Common myeloid progenitor, CD34-positive (primary cell): ENCODE data around the gene RASA1.

Experiments
- CTCF ChIA-PET: fragments of 350-600 bp; sonication (Branson Sonifier 250); formaldehyde crosslinking; loops from one replicate; lab custom pipeline; 2021; ENCODE audit warnings: antibody characterized with exemption; lab: Charles Lee
- POLR2A ChIA-PET: fragments of 350-600 bp; sonication (Branson Sonifier 250); formaldehyde crosslinking; loops from one replicate; lab custom pipeline; 2021; ENCODE audit warnings: antibody characterized with exemption; lab: Charles Lee
- DNase-seq, 3 donors: peaks; one replicate each; pipeline versions ENCODE4 v3.0.0 to v3.0.0-alpha.2; 2013
- H3K27ac ChIP-seq, 2 experiments: 1 replicate in 1 of 2; 2 replicates in 1 of 2; pipeline ENCODE4 v1.7.0; 2013; ENCODE audit warnings: inconsistent platforms in 2 of 2, low read length in 2 of 2, mild to moderate bottlenecking in 2 of 2, low read depth in 1 of 2, moderate library complexity in 1 of 2; ENCODE audit not compliant: severe bottlenecking in 2 of 2, insufficient read depth in 1 of 2, poor library complexity in 1 of 2
- H3K27me3 ChIP-seq, 5 experiments: replicated peaks in 2 of 5; 1 replicate in 3 of 5; 2 replicates in 2 of 5; pipeline versions ENCODE4 v1.6.1 to v1.7.0; 2013; ENCODE audit warnings: low read length in 4 of 5, mild to moderate bottlenecking in 2 of 5, moderate library complexity in 2 of 5, inconsistent platforms in 1 of 5; ENCODE audit not compliant: insufficient read depth in 5 of 5, control insufficient read depth in 4 of 5
- H3K36me3 ChIP-seq, 4 experiments: 1 replicate in 2 of 4; 2 replicates in 2 of 4; pipeline versions ENCODE4 v1.6.1 to v1.7.0; 2013; ENCODE audit warnings: low read length in 3 of 4, control low read depth in 1 of 4, mild to moderate bottlenecking in 1 of 4; ENCODE audit not compliant: control insufficient read depth in 4 of 4, insufficient read depth in 4 of 4
- H3K4me1 ChIP-seq, 4 experiments: 1 replicate in 3 of 4; 2 replicates in 1 of 4; pipeline versions ENCODE4 v1.6.1 to v1.7.1; 2013; ENCODE audit warnings: low read length in 3 of 4, mild to moderate bottlenecking in 3 of 4, control low read depth in 1 of 4, inconsistent platforms in 1 of 4, moderate library complexity in 1 of 4; ENCODE audit not compliant: control insufficient read depth in 4 of 4, insufficient read depth in 4 of 4; ENCODE audit errors: control extremely low read depth in 1 of 4
- H3K4me3 ChIP-seq, 7 experiments: 1 replicate in 4 of 7; 2 replicates in 3 of 7; pipeline versions ENCODE4 v1.5.1 to v1.7.0; 2013; ENCODE audit warnings: mild to moderate bottlenecking in 7 of 7, low read length in 6 of 7, moderate library complexity in 6 of 7, inconsistent platforms in 2 of 7, low read depth in 2 of 7, control low read depth in 1 of 7; ENCODE audit not compliant: insufficient read depth in 4 of 7, control insufficient read depth in 1 of 7; ENCODE audit errors: extremely low read depth in 1 of 7
- H3K9me3 ChIP-seq, 5 experiments: 1 replicate in 4 of 5; 2 replicates in 1 of 5; pipeline versions ENCODE4 v1.6.1 to v1.7.1; 2013; ENCODE audit warnings: low read length in 4 of 5, mild to moderate bottlenecking in 2 of 5, inconsistent platforms in 1 of 5, low read depth in 1 of 5, moderate library complexity in 1 of 5; ENCODE audit not compliant: control insufficient read depth in 4 of 5, insufficient read depth in 2 of 5; ENCODE audit errors: control extremely low read depth in 1 of 5
- WGBS: methylation state at CpG from one replicate; pipeline ENCODE4 v1.1.5; 2013; ENCODE audit not compliant: insufficient coverage; 5-methylcytosine and 5-hydroxymethylcytosine counted together

Gene RASA1

GRCh38 chr5:87385802-87386201 is 118.1 kb downstream of the RASA1 start:
- H3K27me3 ChIP-seq = no peaks in the 10 kb centered on the region
- DNase-seq = no peak
- no peak overlapping the region for H3K4me3 ChIP-seq
- no peaks in the 10 kb centered on the region for H3K9me3 ChIP-seq
- H3K4me1 ChIP-seq = no peaks in the 10 kb centered on the region
- ChIA-PET CTCF (interaction anchor here (1.3 to 1.6 kb wide), 2 partner anchors 14 to 17 kb away, joined by 3 to 8 read pairs; no protein-coding TSS in a partner anchor), POLR2A (no interaction called here)
- H3K27ac ChIP-seq = no peak overlapping the region
- H3K36me3 ChIP-seq = peaks cover 17 to 84% (median 48%) of the 10 kb centered on the region in 4 experiments
- WGBS = no CpG with 5 or more reads among the region's 2 CpGs

DNA sequence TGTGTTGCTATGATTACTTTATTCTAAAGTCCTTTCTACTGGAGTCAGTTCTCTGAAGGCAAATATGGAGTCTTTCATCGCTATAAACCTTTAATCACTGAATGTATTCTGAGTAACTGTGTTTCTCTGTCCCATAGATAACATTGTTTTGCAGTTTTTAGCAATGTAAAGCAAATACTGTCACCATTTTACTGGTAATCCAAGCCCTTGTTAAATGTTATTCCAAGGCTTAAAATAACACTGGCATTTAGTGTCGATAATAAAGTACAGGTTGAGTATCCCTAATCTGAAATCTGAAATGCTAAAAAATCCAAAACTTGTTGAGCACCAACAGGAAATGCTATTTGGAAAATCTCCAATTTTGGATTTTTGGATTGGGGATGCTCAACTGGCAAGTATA is 120.4 kb downstream of the RASA1 start:
- Histone ChIP-seq H3K4me1 (no peaks in the 10 kb centered on the region), H3K27ac (no peak overlapping the region), H3K4me3 (no peak overlapping the region), H3K9me3 (no peaks in the 10 kb centered on the region), H3K36me3 (peaks cover 20 to 88% (median 52%) of the 10 kb centered on the region in 4 experiments), H3K27me3 (no peaks in the 10 kb centered on the region)
- ChIA-PET POLR2A (no interaction called here), CTCF (interaction anchor here (0.9 to 1.6 kb wide), 2 partner anchors 11 to 14 kb away, joined by 3 read pairs; no protein-coding TSS in a partner anchor)
- WGBS = 100% methylated on average over 1 of the region's 2 CpGs
- DNase-seq = no peak

DNA sequence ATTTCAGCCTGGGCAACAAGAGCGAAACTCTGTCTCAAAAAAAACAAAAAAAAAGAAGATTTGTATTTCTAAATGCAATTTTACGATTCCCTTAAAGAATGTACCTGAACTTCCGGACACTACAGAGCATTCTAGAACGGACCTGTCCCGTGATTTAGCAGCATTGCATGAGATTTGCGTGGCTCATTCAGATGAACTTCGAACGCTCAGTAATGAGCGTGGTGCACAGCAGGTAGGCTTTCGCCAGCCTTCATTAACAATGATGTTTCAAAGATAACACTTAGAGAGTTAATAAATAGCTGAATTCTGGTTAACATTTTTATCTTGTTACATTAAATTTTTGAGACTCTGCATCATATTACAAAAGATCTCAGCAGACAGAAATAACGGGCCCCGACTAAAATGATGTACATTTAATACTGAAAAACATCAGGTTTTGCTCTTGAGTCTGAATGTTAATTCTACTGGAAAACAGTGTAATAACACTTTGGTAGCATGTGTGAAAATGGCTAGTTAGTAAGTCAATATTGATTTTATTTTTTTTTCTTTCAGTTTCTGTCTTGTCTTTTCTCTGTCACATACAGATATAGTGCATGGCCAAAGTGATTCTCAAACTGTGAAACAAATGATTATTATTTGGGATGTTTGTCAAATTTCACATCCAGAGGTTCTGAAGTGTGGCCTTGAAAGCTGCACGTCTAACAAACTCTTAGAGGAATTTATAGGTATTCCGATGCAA is 121.8 kb downstream of the RASA1 start:
- Histone ChIP-seq H3K9me3 (no peaks in the 10 kb centered on the region), H3K27me3 (no peaks in the 10 kb centered on the region), H3K4me3 (no peak overlapping the region), H3K27ac (no peak overlapping the region), H3K4me1 (no peaks in the 10 kb centered on the region), H3K36me3 (peaks cover 21 to 94% (median 57%) of the 10 kb centered on the region in 4 experiments)
- ChIA-PET POLR2A (no interaction called here), CTCF (interaction anchor here (1.6 to 2.1 kb wide), 2 partner anchors 10 to 12 kb away, joined by 3 to 9 read pairs; no protein-coding TSS in a partner anchor)
- DNase-seq = no peak
- WGBS = 96% methylated on average over 7 of the region's 14 CpGs

DNA sequence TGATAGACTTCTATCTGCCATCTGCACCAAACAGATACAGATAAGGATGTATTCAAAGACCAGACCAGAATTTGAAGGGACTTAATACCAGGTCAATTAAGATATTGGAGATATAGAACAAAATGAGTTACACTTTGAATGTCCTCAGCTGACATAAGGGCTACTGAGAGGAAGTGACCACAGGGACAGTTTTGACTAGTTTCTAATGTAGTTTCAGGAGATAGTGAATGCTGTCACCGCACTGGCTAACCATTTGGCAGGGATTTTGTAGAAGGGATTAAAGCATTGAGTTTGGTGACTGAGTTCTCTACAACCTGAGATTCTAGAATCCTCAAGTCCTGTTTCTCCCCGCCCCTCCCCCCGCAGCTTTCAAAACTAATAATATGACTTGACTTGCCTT is 122.4 kb downstream of the RASA1 start:
- POLR2A ChIA-PET = interaction anchor here (0.6 kb wide), 1 partner anchor 33 kb away, joined by 3 read pairs; no protein-coding TSS in a partner anchor
- peaks cover 21 to 96% (median 58%) of the 10 kb centered on the region in 4 experiments for H3K36me3 ChIP-seq

GRCh38 chr5:87390576-87391199 is 123.0 kb downstream of the RASA1 start:
- DNase-seq = no peak
- no peak overlapping the region for H3K4me3 ChIP-seq
- H3K27me3 ChIP-seq = no peaks in the 10 kb centered on the region
- H3K27ac ChIP-seq = no peak overlapping the region
- H3K4me1 ChIP-seq = no peaks in the 10 kb centered on the region
- H3K9me3 ChIP-seq = no peaks in the 10 kb centered on the region
- WGBS = 98% methylated on average over 4 of the region's 5 CpGs
- POLR2A ChIA-PET = interaction anchor here (0.6 kb wide), 1 partner anchor 32 kb away, joined by 3 read pairs; no protein-coding TSS in a partner anchor
- CTCF ChIA-PET = interaction anchor here (1.1 to 2.1 kb wide), 2 partner anchors 9 to 13 kb away, joined by 4 to 9 read pairs; no protein-coding TSS in a partner anchor
- H3K36me3 ChIP-seq = peaks cover 19 to 98% (median 58%) of the 10 kb centered on the region in 4 experiments

More for the DNA sequence above, 122.4 kb downstream of the RASA1 start:
- no peaks in the 10 kb centered on the region for H3K27me3 ChIP-seq
- H3K9me3 ChIP-seq = no peaks in the 10 kb centered on the region
- H3K4me3 ChIP-seq = no peak overlapping the region
- CTCF ChIA-PET = interaction anchor here (1.1 to 2.1 kb wide), 2 partner anchors 10 to 13 kb away, joined by 4 to 9 read pairs; no protein-coding TSS in a partner anchor
- H3K27ac ChIP-seq = no peak overlapping the region
- DNase-seq = no peak
- H3K4me1 ChIP-seq = no peaks in the 10 kb centered on the region
- no CpG with 5 or more reads among the region's 3 CpGs for WGBS

DNA sequence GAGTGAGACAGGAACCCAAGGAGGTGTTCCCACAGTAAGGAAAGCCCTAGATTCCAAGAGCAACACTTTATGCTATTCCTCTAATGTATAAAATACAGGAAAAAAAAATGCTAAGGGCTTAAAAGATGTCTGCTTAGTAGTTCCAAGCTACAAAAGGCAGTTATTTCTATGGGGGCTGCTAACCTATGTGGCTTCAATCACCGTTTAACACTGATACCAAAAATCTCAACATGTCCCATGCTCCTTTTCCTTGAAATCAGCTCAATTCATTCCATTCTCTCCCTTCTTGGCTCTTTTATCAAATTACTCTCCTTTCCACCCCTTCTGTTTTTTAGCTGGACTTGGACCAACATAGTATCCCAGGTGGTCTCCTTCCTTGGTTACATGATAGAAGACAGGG is 124.5 kb downstream of the RASA1 start:
- no peak overlapping the region for H3K27ac ChIP-seq
- H3K9me3 ChIP-seq = no peaks in the 10 kb centered on the region
- H3K4me1 ChIP-seq = no peaks in the 10 kb centered on the region
- CTCF ChIA-PET = interaction anchor here (1.1 to 1.3 kb wide), 4 partner anchors 8 to 15 kb away, joined by 3 to 7 read pairs (median 5); no protein-coding TSS in a partner anchor
- no peak overlapping the region for H3K4me3 ChIP-seq
- no peak for DNase-seq
- POLR2A ChIA-PET = interaction anchor here (0.6 kb wide), 1 partner anchor 14 kb away, joined by 8 read pairs; no protein-coding TSS in a partner anchor
- H3K36me3 ChIP-seq = peaks cover 19 to 98% (median 58%) of the 10 kb centered on the region in 4 experiments
- H3K27me3 ChIP-seq = no peaks in the 10 kb centered on the region
- 92% methylated on average over 1 of the region's 1 CpG for WGBS
